Lower lobe of right lung (tissue), 2 donors: ENCODE measurements around the gene HEXA. TPM values are rescaled to one million over a fixed set of nuclear protein-coding genes. Genes with fewer than 3 reads are reported as not detected.
"Not testable (repeated sequence)": the region's sequence is repeated elsewhere in the genome, so short reads cannot be mapped to it uniquely, and the experiment has no call there.

Experiments
- ATAC-seq, 2 donors: fragments of 200-7000 bp; cut with Tn5 transposase; one replicate each; pipeline ENCODE4 v1.9.1; 2020 to 2022; ENCODE audit warnings: mild to moderate bottlenecking in 2 of 2, moderate library complexity in 2 of 2
- DNase-seq: peaks from one replicate; pipeline ENCODE4 v3.0.0-alpha.2; 2020
- H3K27ac ChIP-seq: fragments of 200-600 bp; one replicate; pipeline ENCODE4 v1.8.0; 2022
- H3K27me3 ChIP-seq: fragments of 200-600 bp; one replicate; pipeline ENCODE4 v1.8.0; 2022; ENCODE audit warnings: low read depth
- H3K36me3 ChIP-seq: fragments of 200-600 bp; one replicate; pipeline ENCODE4 v1.8.0; 2022; ENCODE audit warnings: mild to moderate bottlenecking
- H3K4me1 ChIP-seq: fragments of 200-600 bp; one replicate; pipeline ENCODE4 v1.8.0; 2022
- H3K4me3 ChIP-seq: fragments of 200-600 bp; one replicate; pipeline ENCODE4 v1.8.0; 2022; ENCODE audit warnings: mild to moderate bottlenecking
- H3K9me3 ChIP-seq: fragments of 200-600 bp; one replicate; pipeline ENCODE4 v1.8.0; 2022
- CTCF ChIP-seq: fragments of 200-600 bp; IDR thresholded peaks from one replicate; pipeline ENCODE4 v1.8.0; 2022; ENCODE audit warnings: antibody characterized with exemption, mild to moderate bottlenecking
- intact Hi-C: fragments of 100-400 bp; cut with DNase I; formaldehyde crosslinking; loops from one replicate; pipeline ENCODE4 v1.11.0; 2022
- total RNA-seq: library from RNA; stranded (reverse); fragmentation: NEBNext Ultra II Directional; extraction: Animal tissue kit (Norgen Biotek cat#: 25700); gene quantifications from one replicate; pipeline ENCODE4 v1.2.1, GENCODE V29; 2021
- donor health status: DM: no; HTN: yes; CAD: no; lungs with severe emphysema.

The HEXA gene
- total RNA-seq, 1 donor from 2014 or later = 219 TPM

- no peak for TF ChIP-seq CTCF
- no peaks in the 10 kb centered on the region for H3K36me3 ChIP-seq
- H3K4me1 ChIP-seq = peaks cover 9% of the 10 kb centered on the region
- no peak for ATAC-seq
- no peak overlapping the region for H3K27ac ChIP-seq
- H3K27me3 ChIP-seq = no peaks in the 10 kb centered on the region
- intact Hi-C loops = no loop called here
- no peak overlapping the region for H3K4me3 ChIP-seq
- DNase-seq = no peak
- no peaks in the 10 kb centered on the region for H3K9me3 ChIP-seq
These were observed 4.9 kb upstream of the HEXA start for GRCh38 chr15:72380743-72381142.

- H3K4me1 ChIP-seq = peaks cover 15% of the 10 kb centered on the region
- no peak for DNase-seq
- intact Hi-C loops = no loop called here
- H3K4me3 ChIP-seq = no peak overlapping the region
- TF ChIP-seq CTCF = no peak
- no peaks in the 10 kb centered on the region for H3K9me3 ChIP-seq
- no peaks in the 10 kb centered on the region for H3K36me3 ChIP-seq
- no peak overlapping the region for H3K27ac ChIP-seq
- no peak for ATAC-seq
- no peaks in the 10 kb centered on the region for H3K27me3 ChIP-seq
These were observed 4.1 kb upstream of the HEXA start for GRCh38 chr15:72379856-72380430.

GRCh38 chr15:72379106-72379505 lies 3.3 kb upstream of the HEXA start:
- ATAC-seq = not testable (repeated sequence)

GRCh38 chr15:72377331-72377730 lies 1.5 kb upstream of the HEXA start:
- Histone ChIP-seq H3K4me3 (no peak overlapping the region), H3K27ac (peak overlapping the region; percentile 94), H3K9me3 (no peaks in the 10 kb centered on the region), H3K4me1 (peaks cover 40% of the 10 kb centered on the region), H3K27me3 (no peaks in the 10 kb centered on the region), H3K36me3 (no peaks in the 10 kb centered on the region)
- ATAC-seq = no peak
- no peak for DNase-seq
- intact Hi-C loops = no loop called here
- no peak for TF ChIP-seq CTCF

More at GRCh38 chr15:72379106-72379505, 3.3 kb upstream of the HEXA start:
- H3K36me3 ChIP-seq, DNase-seq, H3K9me3 ChIP-seq, H3K27me3 ChIP-seq, intact Hi-C loops, H3K27ac ChIP-seq, H3K4me3 ChIP-seq: not testable (repeated sequence)
- H3K4me1 ChIP-seq = peaks cover 22% of the 10 kb centered on the region

- peaks cover 50% of the 10 kb centered on the region for H3K4me1 ChIP-seq
- intact Hi-C loops = no loop called here
- H3K4me3 ChIP-seq = peak overlapping the region; percentile 82
- DNase-seq (peak; percentile 81), ATAC-seq (peak; percentile 89 to 91)
- peak overlapping the region; percentile 94 for H3K27ac ChIP-seq
- H3K27me3 ChIP-seq = no peaks in the 10 kb centered on the region
- H3K36me3 ChIP-seq = peaks cover 7% of the 10 kb centered on the region
- no peaks in the 10 kb centered on the region for H3K9me3 ChIP-seq
- TF ChIP-seq CTCF = no peak
These were observed 341 bp downstream of the HEXA start for GRCh38 chr15:72375501-72375845.

GRCh38 chr15:72372361-72372760 lies 3.5 kb downstream of the HEXA start:
- Histone ChIP-seq H3K4me1 (peaks cover 79% of the 10 kb centered on the region), H3K27me3 (no peaks in the 10 kb centered on the region), H3K27ac (no peak overlapping the region), H3K9me3 (no peaks in the 10 kb centered on the region), H3K36me3 (peaks cover 16% of the 10 kb centered on the region), H3K4me3 (peak overlapping the region; percentile 1)
- TF ChIP-seq CTCF = no peak
- no peak for ATAC-seq
- intact Hi-C loops = no loop called here
- DNase-seq = no peak
